Small intestine (tissue), 7 donors: Measurements from ENCODE around the gene PRM2. TPM values are rescaled to one million over a fixed set of nuclear protein-coding genes. Genes with fewer than 3 reads are reported as not detected.

Experiments used
- DNase-seq, 2 donors: peaks; one replicate each; pipeline versions ENCODE4 v3.0.0 to v3.0.0-alpha.2; 2013
- FAIRE-seq: peaks from 2 replicates; lab custom pipeline; 2012; peaks lifted over from hg19 to GRCh38; lab: Jason Lieb, UNC
- H3K27ac ChIP-seq, 3 donors: one replicate each; pipeline ENCODE4 v1.5.1; 2013; ENCODE audit warnings: low read length in 2 of 3, mild to moderate bottlenecking in 2 of 3, control low read depth in 1 of 3, inconsistent platforms in 1 of 3, low read depth in 1 of 3, moderate library complexity in 1 of 3
- H3K27me3 ChIP-seq, 3 donors: one replicate each; pipeline ENCODE4 v1.6.1; 2013; ENCODE audit warnings: low read length in 3 of 3, inconsistent platforms in 1 of 3; ENCODE audit not compliant: control insufficient read depth in 3 of 3, insufficient read depth in 3 of 3
- H3K36me3 ChIP-seq, 3 donors: one replicate each; pipeline ENCODE4 v1.6.1; 2013; ENCODE audit warnings: low read length in 3 of 3, inconsistent platforms in 1 of 3, low read depth in 1 of 3, mild to moderate bottlenecking in 1 of 3, moderate library complexity in 1 of 3; ENCODE audit not compliant: control insufficient read depth in 3 of 3, insufficient read depth in 2 of 3
- H3K4me1 ChIP-seq, 3 donors: one replicate each; pipeline ENCODE4 v1.6.1; 2013; ENCODE audit warnings: low read length in 2 of 3, inconsistent platforms in 1 of 3, low read depth in 1 of 3, mild to moderate bottlenecking in 1 of 3, moderate library complexity in 1 of 3; ENCODE audit not compliant: control insufficient read depth in 3 of 3, insufficient read depth in 2 of 3
- H3K4me3 ChIP-seq, 3 donors: one replicate each; pipeline ENCODE4 v1.5.1; 2013; ENCODE audit warnings: low read length in 3 of 3, control low read depth in 1 of 3, inconsistent platforms in 1 of 3, low read depth in 1 of 3, mild to moderate bottlenecking in 1 of 3, moderate library complexity in 1 of 3
- H3K9me3 ChIP-seq, 2 donors: one replicate each; pipeline ENCODE4 v1.6.1; 2013; ENCODE audit warnings: low read depth in 1 of 2, low read length in 1 of 2; ENCODE audit not compliant: control insufficient read depth in 2 of 2, insufficient read depth in 1 of 2
- WGBS, 3 donors: extraction: QIAGEN DNeasy Blood & Tissue Kit; methylation state at CpG; one replicate each; pipeline ENCODE4 v1.1.7; 2013; 5-methylcytosine and 5-hydroxymethylcytosine counted together
- polyA plus RNA-seq, 4 donors: library from polyadenylated mRNA; stranded (reverse) in 3 of 4; unstranded in 1 of 4; fragments of 200-250 nt in 3 of 4; fragments of 120-200 nt in 1 of 4; gene quantifications; one replicate each; pipeline versions ENCODE4 v1.2.1 to v1.2.3, GENCODE V29; 2013
- donor health status: healthy with polysubstance abuse.
- donor health status: control.
- donor health status: control.
- donor health status: Bipolar disorder and iron deficiency.
- donor health status: healthy.

PRM2 gene
- polyA plus RNA-seq, 4 donors, result not detected

DNA sequence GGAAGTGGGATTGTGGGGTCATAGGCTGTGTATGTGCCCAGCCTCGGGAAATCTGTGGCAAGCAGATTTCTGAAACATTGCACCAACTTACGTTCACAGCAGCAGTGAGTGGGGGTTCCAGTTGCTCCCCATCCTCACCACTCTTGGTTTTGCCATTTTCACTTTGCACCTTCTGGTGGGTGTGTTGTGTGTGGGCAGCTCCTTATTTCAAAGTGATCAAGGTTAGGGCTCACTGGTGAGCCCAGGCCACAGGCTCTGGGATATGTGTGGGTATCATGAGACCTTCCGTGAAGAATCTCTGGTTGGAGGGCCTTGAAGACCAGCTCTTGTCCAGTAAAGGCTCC is 34.3 kb upstream of the PRM2 start:
- Histone ChIP-seq H3K9me3 (no peaks in the 10 kb centered on the region), H3K4me1 (peaks cover 0 to 11% (median 0%) of the 10 kb centered on the region in 3 donors), H3K27me3 (no peaks in the 10 kb centered on the region), H3K4me3 (no peak overlapping the region), H3K27ac (peak overlapping the region in 1 of 3 donors; percentile 56), H3K36me3 (no peaks in the 10 kb centered on the region)
- WGBS, 3 donors, result 88 to 96% (median 92%) methylated on average over 3 of the region's 3 CpGs
- no peak for FAIRE-seq
- DNase-seq, result no peak

DNA sequence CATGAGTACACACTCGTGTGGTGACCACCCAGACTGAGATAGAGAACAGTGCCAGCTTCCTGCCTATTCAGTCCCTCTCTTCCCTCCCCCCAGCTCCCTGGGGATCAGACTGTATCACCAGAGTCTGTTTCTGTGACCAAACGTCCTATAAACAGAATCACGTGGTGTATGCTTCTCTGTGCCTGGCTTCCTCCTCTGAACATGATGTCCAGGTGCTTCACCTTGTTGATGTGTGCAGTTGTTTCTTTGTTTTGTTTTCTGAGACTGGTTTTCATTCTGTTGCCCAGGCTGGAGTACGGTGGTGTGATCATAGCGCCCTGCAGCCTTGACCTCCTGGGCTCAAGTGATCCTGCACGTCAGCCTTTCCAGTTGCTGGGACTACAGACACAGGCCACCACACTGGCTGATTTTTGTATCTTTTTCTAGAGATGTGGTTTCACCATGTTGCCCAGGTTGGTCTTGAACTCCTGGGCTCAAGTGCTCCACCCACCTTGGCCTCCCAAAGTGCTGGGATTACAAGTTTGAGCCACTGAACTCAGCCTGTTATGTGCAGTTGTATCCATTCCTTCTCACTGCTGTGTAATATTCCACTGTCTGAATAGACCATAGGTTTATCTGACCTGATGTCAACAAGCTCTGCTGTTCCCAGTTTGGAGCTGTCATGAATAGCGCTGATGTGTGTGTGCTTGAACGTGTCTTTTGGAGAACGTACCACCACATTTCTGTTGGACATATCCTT is 33.8 kb upstream of the PRM2 start:
- Histone ChIP-seq H3K36me3 (no peaks in the 10 kb centered on the region), H3K4me1 (peaks cover 0 to 11% (median 0%) of the 10 kb centered on the region in 3 donors), H3K4me3 (no peak overlapping the region), H3K27me3 (no peaks in the 10 kb centered on the region), H3K9me3 (no peaks in the 10 kb centered on the region), H3K27ac (no peak overlapping the region)
- DNase-seq (no peak), FAIRE-seq (no peak)
- WGBS, 3 donors, result 69 to 78% (median 71%) methylated on average over 9 of the region's 9 CpGs

DNA sequence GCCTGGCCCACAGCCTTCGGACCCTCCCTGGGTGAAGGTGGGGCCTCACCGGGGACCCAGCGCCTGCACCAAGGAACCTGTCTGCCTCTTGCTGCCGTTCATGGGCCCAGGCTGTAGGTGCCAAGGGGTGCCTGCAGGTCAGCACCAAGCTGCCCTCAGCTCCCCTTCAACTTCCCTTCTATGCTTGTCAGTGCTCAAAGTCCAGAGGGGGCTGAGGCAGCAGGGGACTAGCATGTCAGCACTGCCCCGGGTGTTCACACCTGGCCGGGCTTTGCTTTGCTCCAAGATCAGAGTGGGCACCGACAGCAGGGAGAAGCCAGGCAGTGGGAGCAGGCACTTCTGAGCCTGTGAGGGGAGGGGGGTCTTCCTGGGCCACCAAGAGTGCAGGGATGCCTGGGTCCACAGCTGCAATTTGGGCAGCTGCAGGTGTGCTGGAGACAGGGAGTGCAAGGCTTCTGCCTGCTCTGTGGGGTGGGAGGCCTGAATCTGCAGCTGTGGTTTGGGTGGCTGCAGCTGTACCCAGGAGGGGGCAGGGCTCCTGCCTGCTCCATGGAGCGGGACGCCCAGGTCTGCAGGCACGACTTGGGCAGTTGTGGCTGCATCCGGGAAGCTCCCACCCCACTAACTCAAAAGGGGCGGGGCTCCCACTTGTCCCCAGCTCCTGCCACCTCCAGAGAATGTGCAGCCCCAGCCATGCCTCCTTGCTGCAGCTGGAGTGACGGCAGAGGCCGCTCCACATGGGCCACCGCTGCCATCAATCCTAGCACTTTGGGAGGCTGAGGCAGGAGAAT is 32.4 kb upstream of the PRM2 start:
- 68 to 76% (median 69%) methylated on average over 13 to 15 of the region's 15 CpGs for WGBS, 3 donors
- H3K4me3 ChIP-seq, result no peak overlapping the region

DNA sequence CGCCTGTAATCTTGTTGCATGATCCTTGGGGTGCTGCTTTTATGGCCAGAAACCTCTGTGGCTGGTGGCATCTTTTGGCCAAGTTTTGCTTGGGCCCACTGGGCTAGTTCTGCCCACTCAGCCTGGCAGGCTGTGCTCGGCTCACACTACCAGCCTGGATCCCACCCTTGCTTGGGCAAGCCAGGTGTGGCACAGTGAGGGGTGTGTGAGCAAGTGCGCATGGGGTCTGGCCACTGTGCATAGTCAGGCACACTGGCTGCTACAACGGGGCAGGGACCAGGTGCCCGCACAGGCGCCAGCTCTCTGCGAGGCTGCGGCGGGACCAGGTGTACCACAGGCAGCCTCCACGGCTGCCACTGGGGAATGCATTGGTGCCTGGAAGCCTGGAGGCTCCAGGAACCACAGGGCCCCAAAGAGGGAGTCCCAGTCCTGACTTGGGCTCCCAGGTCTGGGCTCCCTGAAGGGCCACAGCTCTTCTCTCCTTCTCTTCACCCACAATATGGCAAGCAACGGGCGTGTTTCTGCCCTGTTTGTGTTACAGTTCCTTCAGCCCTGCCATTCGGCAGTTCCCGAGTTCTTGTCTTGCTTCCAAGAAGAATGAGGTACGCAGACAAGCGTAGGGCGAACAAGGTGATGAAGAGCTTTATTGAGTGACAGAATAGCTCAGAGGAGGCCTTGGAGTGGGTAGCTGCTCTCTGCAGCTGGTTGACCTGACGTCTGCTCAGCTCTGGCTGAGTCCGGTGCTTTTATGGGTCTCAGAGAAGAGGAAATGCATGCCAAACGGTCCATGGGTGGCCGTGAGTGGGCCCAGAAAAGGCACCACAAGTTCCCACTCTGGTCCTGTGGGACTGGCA is 31.6 kb upstream of the PRM2 start:
- no peaks in the 10 kb centered on the region for H3K27me3 ChIP-seq
- H3K4me3 ChIP-seq, result no peak overlapping the region
- peak overlapping the region in 1 of 3 donors; percentile 47 for H3K27ac ChIP-seq
- 87 to 91% (median 90%) methylated on average over 20 to 21 of the region's 21 CpGs for WGBS, 3 donors
- H3K36me3 ChIP-seq, result no peaks in the 10 kb centered on the region
- no peak for FAIRE-seq
- peaks cover 0 to 3% of the 10 kb centered on the region in 2 donors for H3K9me3 ChIP-seq
- DNase-seq, result no peak
- H3K4me1 ChIP-seq, result peaks cover 0 to 8% (median 0%) of the 10 kb centered on the region in 3 donors

More for the DNA sequence above, 32.4 kb upstream of the PRM2 start:
- FAIRE-seq (no peak), DNase-seq (no peak)
- Histone ChIP-seq H3K4me1 (peaks cover 0 to 11% (median 0%) of the 10 kb centered on the region in 3 donors), H3K9me3 (no peaks in the 10 kb centered on the region), H3K27me3 (no peaks in the 10 kb centered on the region), H3K27ac (no peak overlapping the region), H3K36me3 (no peaks in the 10 kb centered on the region)

DNA sequence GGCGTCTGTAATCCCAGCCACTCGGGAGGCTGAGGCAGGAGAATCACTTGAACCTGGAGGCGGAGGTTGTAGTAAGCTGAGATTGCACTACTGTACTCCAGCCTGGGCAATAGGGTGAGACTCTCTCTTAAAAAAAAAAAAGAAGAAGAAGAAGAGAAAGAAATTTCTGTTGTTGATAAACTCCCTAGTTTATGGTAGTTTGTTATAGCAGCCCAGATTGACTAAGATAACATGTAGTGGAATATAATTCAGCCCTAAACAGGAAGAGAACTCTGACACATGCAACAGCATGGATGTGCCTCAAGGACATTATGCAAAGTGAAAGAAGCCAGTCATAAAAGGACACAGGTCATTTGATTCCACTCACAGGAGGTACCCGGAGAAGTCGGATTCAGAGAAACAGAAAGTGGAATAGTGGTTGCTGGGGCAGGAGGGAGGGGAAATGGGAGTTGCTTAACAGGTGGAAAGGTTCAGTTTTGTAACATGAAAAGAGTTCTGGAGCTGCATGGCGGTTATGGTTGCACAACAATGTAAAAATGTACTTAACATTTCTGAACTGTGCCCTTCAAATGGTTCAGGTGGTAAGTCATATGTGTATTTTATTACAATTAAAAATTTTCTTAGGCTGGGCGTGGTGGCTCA is 30.8 kb upstream of the PRM2 start:
- peak overlapping the region in 1 of 3 donors; percentile 47 for H3K27ac ChIP-seq
- peak; percentile 69 to 80 for DNase-seq

DNA sequence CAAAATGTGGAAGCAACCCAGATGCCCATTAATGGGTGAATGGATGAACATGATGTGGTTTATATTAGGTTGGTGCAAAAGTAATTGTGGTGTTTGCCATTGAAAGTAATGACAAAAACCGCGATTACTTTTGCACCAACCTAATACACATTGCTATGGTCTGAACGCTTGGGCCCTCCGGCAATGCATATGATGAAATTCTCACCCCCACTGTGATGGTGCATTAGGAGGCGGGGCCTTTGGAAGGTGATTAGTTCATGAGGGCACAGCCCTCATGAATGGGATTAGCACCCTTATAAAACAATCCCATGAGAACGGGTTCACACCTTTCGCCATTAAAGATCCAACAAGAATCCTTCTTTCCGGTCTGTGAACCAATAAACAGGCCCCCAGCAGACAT is 30.1 kb upstream of the PRM2 start:
- no peak for FAIRE-seq

More for the DNA sequence above, 30.8 kb upstream of the PRM2 start:
- Histone ChIP-seq H3K27me3 (no peaks in the 10 kb centered on the region), H3K4me1 (peaks cover 0 to 4% (median 0%) of the 10 kb centered on the region in 3 donors), H3K36me3 (no peaks in the 10 kb centered on the region), H3K4me3 (no peak overlapping the region), H3K9me3 (peaks cover 0 to 3% of the 10 kb centered on the region in 2 donors)
- FAIRE-seq, result no peak
- WGBS, 3 donors, result 51 to 63% (median 55%) methylated on average over 7 of the region's 7 CpGs

DNA sequence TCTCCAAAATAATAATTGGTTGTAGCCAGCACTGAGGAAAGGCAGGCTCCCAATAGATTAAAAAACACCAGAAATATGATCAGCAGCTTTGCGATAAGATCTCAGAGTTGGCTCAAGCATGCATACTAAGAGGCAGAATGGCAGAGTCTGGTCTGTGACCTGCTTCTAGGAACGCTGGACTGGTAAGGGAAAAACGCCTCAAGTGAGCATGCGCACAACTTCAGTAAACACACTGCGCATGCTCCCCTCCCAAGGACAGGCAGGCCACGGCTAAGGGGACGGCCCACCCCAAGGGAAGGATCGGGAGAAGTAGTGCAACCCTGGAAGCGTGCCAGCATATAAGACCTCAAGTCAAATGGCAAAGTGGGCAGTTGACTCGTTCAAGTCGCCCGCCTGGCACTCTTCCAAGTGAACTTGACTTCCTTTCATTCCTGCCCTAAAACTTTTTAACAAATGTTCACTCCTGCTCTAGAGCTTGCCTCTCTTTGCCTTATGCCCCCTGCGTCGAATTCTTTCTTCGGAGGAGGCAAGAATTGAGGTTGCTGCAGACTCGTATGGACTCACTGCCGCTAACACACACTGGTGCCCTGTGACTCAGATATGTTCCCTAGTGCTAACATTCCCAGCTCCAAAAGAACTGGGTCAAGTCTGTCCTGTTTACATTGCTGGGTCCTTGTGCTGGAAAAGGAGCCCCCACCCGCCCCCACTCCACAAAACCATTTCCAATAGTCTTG is 27.3 kb upstream of the PRM2 start:
- no peaks in the 10 kb centered on the region for H3K27me3 ChIP-seq
- DNase-seq (no peak), FAIRE-seq (no peak)
- no peaks in the 10 kb centered on the region for H3K36me3 ChIP-seq
- no peak overlapping the region for H3K27ac ChIP-seq
- H3K4me3 ChIP-seq, result no peak overlapping the region
- WGBS, 3 donors, result 79 to 81% (median 79%) methylated on average over 18 of the region's 18 CpGs
- H3K4me1 ChIP-seq, result peaks cover 0 to 4% (median 0%) of the 10 kb centered on the region in 3 donors
- H3K9me3 ChIP-seq, result peaks cover 0 to 3% of the 10 kb centered on the region in 2 donors

More for the DNA sequence above, 30.1 kb upstream of the PRM2 start:
- no peak for DNase-seq
- peaks cover 0 to 3% of the 10 kb centered on the region in 2 donors for H3K9me3 ChIP-seq
- 88 to 92% (median 90%) methylated on average over 8 of the region's 8 CpGs for WGBS, 3 donors
- H3K4me3 ChIP-seq, result no peak overlapping the region
- H3K4me1 ChIP-seq, result peaks cover 0 to 4% (median 0%) of the 10 kb centered on the region in 3 donors
- H3K36me3 ChIP-seq, result no peaks in the 10 kb centered on the region
- no peak overlapping the region for H3K27ac ChIP-seq
- no peaks in the 10 kb centered on the region for H3K27me3 ChIP-seq
